ENCODE data around the gene PPP3CA. TPM values are rescaled to one million over a fixed set of nuclear protein-coding genes. Genes with fewer than 3 reads are reported as not detected.

PPP3CA gene
- total and polyA plus RNA-seq, 2 of the 13 experiments (the other 11 are each of a cell fraction or from before 2014, with no cell fraction given) = 4.8 to 13.2 TPM

DNA sequence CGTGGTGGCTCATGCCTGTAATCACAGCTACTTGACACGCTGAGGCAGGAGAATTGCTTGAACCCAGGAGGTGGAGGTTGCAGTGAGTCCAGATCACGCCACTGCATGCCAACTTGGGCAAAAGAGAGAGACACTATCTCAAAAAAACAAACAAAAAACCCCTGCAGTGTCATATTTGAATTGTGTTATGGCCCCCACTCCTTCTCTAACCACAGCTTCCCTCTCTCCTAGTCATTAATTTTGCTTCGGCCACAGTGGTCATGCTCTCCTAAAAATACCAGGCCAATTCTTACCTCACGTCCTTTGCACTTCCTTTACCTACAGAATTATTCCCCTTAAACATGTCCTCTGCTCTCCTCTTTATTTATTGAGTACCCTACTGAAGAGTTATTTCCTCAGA, 206.1 kb downstream of the PPP3CA start:
- in situ Hi-C loops (cut with HindIII; ENCODE audit: extremely low pct_ligation_motif_present, low pct_unique_long_range_greater_than_20kb) = no loop called here
- FAIRE-seq = no peak
- no peaks in the 10 kb centered on the region for H3K9me3 ChIP-seq (ENCODE audit: low read length)
- no peaks in the 10 kb centered on the region for H3K4me1 ChIP-seq (ENCODE audit: insufficient read depth, low read length)
- DNase-seq (ENCODE audit: low spot score) = no peak
- H3K27ac ChIP-seq (ENCODE audit: extremely low read length, insufficient read depth, low read length) = no peak overlapping the region
- ChIA-PET POLR2A (no interaction called here), CTCF (ENCODE audit: low intra/inter-chr PET ratio, low total read pairs) (no interaction called here)
- no peak overlapping the region for H3K9ac ChIP-seq (ENCODE audit: insufficient read depth, low read depth, low read length)
- H3K79me2 ChIP-seq (ENCODE audit: insufficient read depth, low read length) = no peaks in the 10 kb centered on the region
- H2AFZ ChIP-seq (ENCODE audit: low read length) = no peak overlapping the region
- H3K4me3 ChIP-seq (replicated peaks in 1 of 3; ENCODE audit: insufficient read depth in 1 of 3, low read depth in 2 of 3, low read length in 3 of 3) = no peak overlapping the region
- WGBS (ENCODE audit: low lambda C conversion rate) = 97% methylated on average over 5 of the region's 5 CpGs
- intact Hi-C loops (cut with micrococcal nuclease; ENCODE audit: unreplicated experiment) = no loop called here
- TF ChIP-seq REXO4 (CRISPR knock-in tag; IDR thresholded peaks at IDR 0.05; ENCODE audit: borderline replicate concordance) = no peak
- no peak for TF ChIP-seq NONO (IDR thresholded peaks at IDR 0.05)
- no peak for TF ChIP-seq NONO (CRISPR knock-in tag; conservative IDR thresholded peaks at IDR 0.05)
- no peaks in the 10 kb centered on the region for H3K27me3 ChIP-seq (ENCODE audit: control insufficient read depth in 1 of 2, insufficient read depth in 2 of 2, low read length in 2 of 2)
- H3K36me3 ChIP-seq (replicated peaks in 1 of 2; ENCODE audit: control insufficient read depth in 1 of 2, insufficient read depth in 2 of 2, low read length in 2 of 2) = no peaks in the 10 kb centered on the region
- ATAC-seq = no peak
- no peaks in the 10 kb centered on the region for H4K20me1 ChIP-seq (ENCODE audit: insufficient read depth, low read length)
- no peak overlapping the region for H3K4me2 ChIP-seq (ENCODE audit: low read depth, low read length)
- no TSS peak for BruUV-seq (replicated peaks)

- no TSS peak for BruUV-seq (replicated peaks)
- in situ Hi-C loops (cut with HindIII; ENCODE audit: extremely low pct_ligation_motif_present, low pct_unique_long_range_greater_than_20kb) = no loop called here
- no peaks in the 10 kb centered on the region for H3K4me1 ChIP-seq (ENCODE audit: insufficient read depth, low read length)
- no peak overlapping the region for H3K9ac ChIP-seq (ENCODE audit: insufficient read depth, low read depth, low read length)
- H3K27ac ChIP-seq (ENCODE audit: extremely low read length, insufficient read depth, low read length) = no peak overlapping the region
- no peak overlapping the region for H3K4me3 ChIP-seq (replicated peaks in 1 of 3; ENCODE audit: insufficient read depth in 1 of 3, low read depth in 2 of 3, low read length in 3 of 3)
- intact Hi-C loops (cut with micrococcal nuclease; ENCODE audit: unreplicated experiment) = no loop called here
- TF ChIP-seq IRX3 (CRISPR knock-in tag; IDR thresholded peaks at IDR 0.05; ENCODE audit: borderline replicate concordance, low read depth) (no peak), HHEX (CRISPR knock-in tag; IDR thresholded peaks at IDR 0.05) (no peak)
- DNase-seq (ENCODE audit: low spot score) (no peak), ATAC-seq (no peak), FAIRE-seq (no peak)
- H3K79me2 ChIP-seq (ENCODE audit: insufficient read depth, low read length) = no peaks in the 10 kb centered on the region
- H3K9me3 ChIP-seq (ENCODE audit: low read length) = no peaks in the 10 kb centered on the region
- H3K4me2 ChIP-seq (ENCODE audit: low read depth, low read length) = no peak overlapping the region
- CTCF ChIA-PET (ENCODE audit: low intra/inter-chr PET ratio, low total read pairs) = no interaction called here
- no peak overlapping the region for H2AFZ ChIP-seq (ENCODE audit: low read length)
- POLR2A ChIA-PET = no interaction called here
- H4K20me1 ChIP-seq (ENCODE audit: insufficient read depth, low read length) = no peaks in the 10 kb centered on the region
- H3K27me3 ChIP-seq (ENCODE audit: control insufficient read depth in 1 of 2, insufficient read depth in 2 of 2, low read length in 2 of 2) = no peaks in the 10 kb centered on the region
- no peaks in the 10 kb centered on the region for H3K36me3 ChIP-seq (replicated peaks in 1 of 2; ENCODE audit: control insufficient read depth in 1 of 2, insufficient read depth in 2 of 2, low read length in 2 of 2)
These were observed 207.1 kb downstream of the PPP3CA start for GRCh38 chr4:101140228-101140627.
